Measurements from ENCODE around the gene MGAT4C. TPM values are rescaled to one million over a fixed set of nuclear protein-coding genes. Genes with fewer than 3 reads are reported as not detected.

The MGAT4C gene
- polyA plus RNA-seq, 2 of the 4 experiments (the other 2 are of a cell fraction), result 0.17 TPM; not detected in 1

DNA sequence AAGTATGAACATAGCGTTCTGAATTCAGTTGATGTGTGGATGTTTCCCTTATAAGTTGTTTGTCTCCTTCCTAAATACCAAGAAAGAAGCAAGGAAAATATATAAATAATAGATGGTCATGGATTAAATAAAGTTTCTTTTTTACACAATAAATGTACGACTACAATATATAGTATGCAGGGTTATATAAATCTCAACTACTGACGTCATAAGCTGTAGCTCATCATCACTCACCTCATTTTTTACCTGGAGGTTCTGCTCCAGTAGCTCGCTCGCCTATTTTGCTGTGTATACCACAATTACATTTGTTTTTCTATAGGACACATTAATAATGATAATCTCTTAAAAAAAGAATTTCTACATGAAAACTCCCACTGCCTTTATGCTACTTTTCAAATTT lies 272.6 kb downstream of the MGAT4C start (continued):
- TF ChIP-seq, protein P1, sequence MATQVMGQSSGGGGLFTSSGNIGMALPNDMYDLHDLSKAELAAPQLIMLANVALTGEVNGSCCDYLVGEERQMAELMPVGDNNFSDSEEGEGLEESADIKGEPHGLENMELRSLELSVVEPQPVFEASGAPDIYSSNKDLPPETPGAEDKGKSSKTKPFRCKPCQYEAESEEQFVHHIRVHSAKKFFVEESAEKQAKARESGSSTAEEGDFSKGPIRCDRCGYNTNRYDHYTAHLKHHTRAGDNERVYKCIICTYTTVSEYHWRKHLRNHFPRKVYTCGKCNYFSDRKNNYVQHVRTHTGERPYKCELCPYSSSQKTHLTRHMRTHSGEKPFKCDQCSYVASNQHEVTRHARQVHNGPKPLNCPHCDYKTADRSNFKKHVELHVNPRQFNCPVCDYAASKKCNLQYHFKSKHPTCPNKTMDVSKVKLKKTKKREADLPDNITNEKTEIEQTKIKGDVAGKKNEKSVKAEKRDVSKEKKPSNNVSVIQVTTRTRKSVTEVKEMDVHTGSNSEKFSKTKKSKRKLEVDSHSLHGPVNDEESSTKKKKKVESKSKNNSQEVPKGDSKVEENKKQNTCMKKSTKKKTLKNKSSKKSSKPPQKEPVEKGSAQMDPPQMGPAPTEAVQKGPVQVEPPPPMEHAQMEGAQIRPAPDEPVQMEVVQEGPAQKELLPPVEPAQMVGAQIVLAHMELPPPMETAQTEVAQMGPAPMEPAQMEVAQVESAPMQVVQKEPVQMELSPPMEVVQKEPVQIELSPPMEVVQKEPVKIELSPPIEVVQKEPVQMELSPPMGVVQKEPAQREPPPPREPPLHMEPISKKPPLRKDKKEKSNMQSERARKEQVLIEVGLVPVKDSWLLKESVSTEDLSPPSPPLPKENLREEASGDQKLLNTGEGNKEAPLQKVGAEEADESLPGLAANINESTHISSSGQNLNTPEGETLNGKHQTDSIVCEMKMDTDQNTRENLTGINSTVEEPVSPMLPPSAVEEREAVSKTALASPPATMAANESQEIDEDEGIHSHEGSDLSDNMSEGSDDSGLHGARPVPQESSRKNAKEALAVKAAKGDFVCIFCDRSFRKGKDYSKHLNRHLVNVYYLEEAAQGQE (IDR thresholded peaks at IDR 0.05), result no peak
- TF ChIP-seq PHF8 (IDR thresholded peaks at IDR 0.05; ENCODE audit: borderline replicate concordance, low read depth) (no peak), ZC3H11A (IDR thresholded peaks at IDR 0.05) (no peak)

DNA sequence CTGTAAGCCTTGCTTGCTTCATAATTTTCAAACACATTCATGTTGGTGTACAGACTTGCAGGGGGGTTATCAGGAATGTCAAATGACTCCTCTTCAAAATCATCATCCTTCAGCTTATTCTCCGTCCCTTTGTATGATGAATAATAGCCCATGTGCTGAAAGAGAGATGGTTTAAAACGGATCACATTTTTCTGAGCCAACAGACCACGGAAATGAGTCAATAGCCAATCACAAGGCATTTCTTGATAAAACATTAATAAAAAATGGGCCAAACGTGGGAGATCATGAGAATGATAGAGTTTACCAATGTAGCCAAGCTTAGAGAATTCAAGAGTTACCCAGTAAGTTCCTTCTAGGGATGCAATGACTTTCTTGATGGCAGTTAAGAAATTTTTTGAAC lies 276.6 kb downstream of the MGAT4C start:
- 37% methylated on average over 4 of the region's 4 CpGs for WGBS (ENCODE audit: missing lambda C conversion rate)
- Histone ChIP-seq H3K9me3 (no peaks in the 10 kb centered on the region), H3K4me2 (no peak overlapping the region), H3K27ac (no peak overlapping the region), H3K4me1 (no peaks in the 10 kb centered on the region), H3K4me3 (no peak overlapping the region)
- DNase-seq (ENCODE audit: low read depth in 1 of 2, low spot score in 1 of 2) (no peak), ATAC-seq (no peak), FAIRE-seq (no peak)
- no peak for TF ChIP-seq POLR2A (IDR thresholded peaks at IDR 0.05; ENCODE audit: low read length)
- TF ChIP-seq ESRRA (IDR thresholded peaks at IDR 0.05; ENCODE audit: borderline replicate concordance, low read length), result no peak
- TF ChIP-seq, protein P2, sequence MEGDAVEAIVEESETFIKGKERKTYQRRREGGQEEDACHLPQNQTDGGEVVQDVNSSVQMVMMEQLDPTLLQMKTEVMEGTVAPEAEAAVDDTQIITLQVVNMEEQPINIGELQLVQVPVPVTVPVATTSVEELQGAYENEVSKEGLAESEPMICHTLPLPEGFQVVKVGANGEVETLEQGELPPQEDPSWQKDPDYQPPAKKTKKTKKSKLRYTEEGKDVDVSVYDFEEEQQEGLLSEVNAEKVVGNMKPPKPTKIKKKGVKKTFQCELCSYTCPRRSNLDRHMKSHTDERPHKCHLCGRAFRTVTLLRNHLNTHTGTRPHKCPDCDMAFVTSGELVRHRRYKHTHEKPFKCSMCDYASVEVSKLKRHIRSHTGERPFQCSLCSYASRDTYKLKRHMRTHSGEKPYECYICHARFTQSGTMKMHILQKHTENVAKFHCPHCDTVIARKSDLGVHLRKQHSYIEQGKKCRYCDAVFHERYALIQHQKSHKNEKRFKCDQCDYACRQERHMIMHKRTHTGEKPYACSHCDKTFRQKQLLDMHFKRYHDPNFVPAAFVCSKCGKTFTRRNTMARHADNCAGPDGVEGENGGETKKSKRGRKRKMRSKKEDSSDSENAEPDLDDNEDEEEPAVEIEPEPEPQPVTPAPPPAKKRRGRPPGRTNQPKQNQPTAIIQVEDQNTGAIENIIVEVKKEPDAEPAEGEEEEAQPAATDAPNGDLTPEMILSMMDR (IDR thresholded peaks at IDR 0.05), result no peak
- POLR2A ChIA-PET, result no interaction called here
- CTCF ChIA-PET, result no interaction called here

DNA sequence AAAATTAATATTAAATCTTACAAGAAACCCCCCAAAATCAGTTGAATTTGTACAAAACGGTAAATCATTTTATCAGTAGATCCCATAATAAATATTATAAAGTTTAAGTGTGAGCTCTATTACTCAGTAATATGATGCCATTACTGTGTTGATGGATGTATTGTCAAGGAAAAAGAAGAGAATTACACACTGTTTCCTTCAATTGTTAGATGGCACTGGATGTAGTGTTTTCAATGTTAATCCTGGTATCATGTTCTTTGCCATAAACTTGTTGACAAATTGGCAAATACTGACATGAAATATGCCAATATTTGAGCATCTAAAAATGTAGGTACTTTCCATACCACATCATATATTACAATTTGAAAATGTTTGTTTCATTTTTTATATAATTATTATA lies 280.5 kb downstream of the MGAT4C start:
- FAIRE-seq (no peak), DNase-seq (ENCODE audit: low read depth in 1 of 2, low spot score in 1 of 2) (no peak), ATAC-seq (no peak)
- H3K27ac ChIP-seq, result no peak overlapping the region
- H3K4me2 ChIP-seq, result no peak overlapping the region
- WGBS (ENCODE audit: missing lambda C conversion rate), result 43% methylated on average over 1 of the region's 1 CpG
- TF ChIP-seq NPAS2 (CRISPR knock-in tag; IDR thresholded peaks at IDR 0.05; ENCODE audit: borderline replicate concordance), result no peak
- TF ChIP-seq CHD2 (IDR thresholded peaks at IDR 0.05; ENCODE audit: low read length, partially characterized antibody), result no peak
- TF ChIP-seq, protein P3, sequence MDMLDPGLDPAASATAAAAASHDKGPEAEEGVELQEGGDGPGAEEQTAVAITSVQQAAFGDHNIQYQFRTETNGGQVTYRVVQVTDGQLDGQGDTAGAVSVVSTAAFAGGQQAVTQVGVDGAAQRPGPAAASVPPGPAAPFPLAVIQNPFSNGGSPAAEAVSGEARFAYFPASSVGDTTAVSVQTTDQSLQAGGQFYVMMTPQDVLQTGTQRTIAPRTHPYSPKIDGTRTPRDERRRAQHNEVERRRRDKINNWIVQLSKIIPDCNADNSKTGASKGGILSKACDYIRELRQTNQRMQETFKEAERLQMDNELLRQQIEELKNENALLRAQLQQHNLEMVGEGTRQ (IDR thresholded peaks at IDR 0.05), result no peak
- TF ChIP-seq PHF8 (IDR thresholded peaks at IDR 0.05; ENCODE audit: borderline replicate concordance, low read depth), result no peak
- TF ChIP-seq RARB (CRISPR knock-in tag; IDR thresholded peaks at IDR 0.05), result no peak
- TF ChIP-seq ZSCAN20 (CRISPR knock-in tag; IDR thresholded peaks at IDR 0.05), result no peak
- TF ChIP-seq KDM5A (IDR thresholded peaks at IDR 0.05), result no peak
- TF ChIP-seq MAFK (IDR thresholded peaks at IDR 0.05; ENCODE audit: partially characterized antibody), result no peak
- no peak for TF ChIP-seq KDM1A (IDR thresholded peaks at IDR 0.05; ENCODE audit: low read depth)
- TF ChIP-seq HEYL (CRISPR knock-in tag; IDR thresholded peaks at IDR 0.05), result no peak
- TF ChIP-seq RNF2 (IDR thresholded peaks at IDR 0.05; ENCODE audit: borderline replicate concordance, low read depth), result no peak
- TF ChIP-seq, protein P2 (IDR thresholded peaks at IDR 0.05), result no peak
- no peak for TF ChIP-seq HOXB13 (CRISPR knock-in tag; IDR thresholded peaks at IDR 0.05; ENCODE audit: low read depth)
- TF ChIP-seq, protein P4, sequence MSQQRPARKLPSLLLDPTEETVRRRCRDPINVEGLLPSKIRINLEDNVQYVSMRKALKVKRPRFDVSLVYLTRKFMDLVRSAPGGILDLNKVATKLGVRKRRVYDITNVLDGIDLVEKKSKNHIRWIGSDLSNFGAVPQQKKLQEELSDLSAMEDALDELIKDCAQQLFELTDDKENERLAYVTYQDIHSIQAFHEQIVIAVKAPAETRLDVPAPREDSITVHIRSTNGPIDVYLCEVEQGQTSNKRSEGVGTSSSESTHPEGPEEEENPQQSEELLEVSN (IDR thresholded peaks at IDR 0.05; ENCODE audit: borderline replicate concordance, low read depth), result no peak
- no peak for TF ChIP-seq ZNF302 (CRISPR knock-in tag; IDR thresholded peaks at IDR 0.05)
- TF ChIP-seq FOSL2 (IDR thresholded peaks at IDR 0.05), result no peak
- no peak for TF ChIP-seq FOSL2 (CRISPR knock-in tag; IDR thresholded peaks at IDR 0.05)
- TF ChIP-seq CBX8 (IDR thresholded peaks at IDR 0.05), result no peak
- no peak for TF ChIP-seq ESRRA (IDR thresholded peaks at IDR 0.05; ENCODE audit: borderline replicate concordance, low read length)
- ChIA-PET POLR2A (no interaction called here), CTCF (no interaction called here)
- no peaks in the 10 kb centered on the region for H3K4me1 ChIP-seq
- no peaks in the 10 kb centered on the region for H3K9me3 ChIP-seq
- H3K4me3 ChIP-seq, result no peak overlapping the region
